GM21737 (cell line): ENCODE results near the gene MYO15B.

Experiments
- ATAC-seq: cut with Tn5 transposase; IDR thresholded peaks from one replicate; pipeline ENCODE4 v1.9.1; 2021; ENCODE audit warnings: mild to moderate bottlenecking, moderate library complexity; ENCODE audit not compliant: unreplicated experiment

The MYO15B gene

DNA sequence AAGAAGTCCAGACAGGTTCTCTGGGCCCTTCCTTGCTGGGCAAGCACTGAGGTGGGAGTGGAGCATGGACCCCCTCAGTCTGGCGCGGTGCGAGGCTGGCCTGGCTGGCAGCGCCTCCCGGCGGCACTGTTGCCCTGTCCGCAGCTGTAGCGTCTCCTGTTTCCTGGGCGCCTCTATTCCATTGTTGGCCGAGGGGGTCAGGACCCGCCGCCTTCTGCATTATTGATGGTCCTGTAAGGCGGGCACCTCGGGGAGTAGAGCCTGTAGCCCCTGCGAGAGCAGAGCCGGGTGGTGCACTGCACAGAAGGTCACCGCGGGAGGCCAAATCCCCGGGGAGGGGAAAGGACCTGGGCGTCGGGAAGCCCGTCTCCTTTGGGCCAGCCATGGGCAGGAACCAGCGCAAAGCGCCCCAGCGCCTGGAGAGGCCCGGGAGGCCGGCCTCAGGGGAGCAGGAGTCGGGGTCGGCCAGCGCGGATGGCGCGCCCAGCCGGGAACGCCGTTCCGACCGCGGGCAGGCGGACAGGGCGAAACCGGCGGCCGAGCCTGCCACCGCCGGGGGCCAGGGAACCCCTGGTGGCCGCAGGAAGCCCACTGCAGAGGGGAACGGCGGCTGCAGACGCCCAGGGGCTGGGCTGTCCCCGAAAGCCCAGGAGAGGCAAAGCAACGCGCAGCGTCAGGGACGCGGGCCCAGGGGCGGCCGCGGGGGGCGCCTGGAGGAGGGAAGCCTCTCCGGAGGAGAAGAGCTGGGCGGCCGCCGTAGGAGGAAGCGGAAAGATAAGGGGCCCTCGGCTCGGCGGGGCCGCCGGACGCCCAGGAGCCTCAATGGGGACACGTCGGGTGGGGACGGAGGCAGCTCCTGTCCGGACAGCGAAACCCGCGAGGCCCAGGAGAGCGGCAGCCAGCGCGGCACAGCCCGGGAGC is at the start of gene MYO15B:
MYO15B (plus strand) TSS at position 126 of the 921 bp plus-strand sequence; CDS start at position 384, 258 bp downstream.
- no peak for ATAC-seq

DNA sequence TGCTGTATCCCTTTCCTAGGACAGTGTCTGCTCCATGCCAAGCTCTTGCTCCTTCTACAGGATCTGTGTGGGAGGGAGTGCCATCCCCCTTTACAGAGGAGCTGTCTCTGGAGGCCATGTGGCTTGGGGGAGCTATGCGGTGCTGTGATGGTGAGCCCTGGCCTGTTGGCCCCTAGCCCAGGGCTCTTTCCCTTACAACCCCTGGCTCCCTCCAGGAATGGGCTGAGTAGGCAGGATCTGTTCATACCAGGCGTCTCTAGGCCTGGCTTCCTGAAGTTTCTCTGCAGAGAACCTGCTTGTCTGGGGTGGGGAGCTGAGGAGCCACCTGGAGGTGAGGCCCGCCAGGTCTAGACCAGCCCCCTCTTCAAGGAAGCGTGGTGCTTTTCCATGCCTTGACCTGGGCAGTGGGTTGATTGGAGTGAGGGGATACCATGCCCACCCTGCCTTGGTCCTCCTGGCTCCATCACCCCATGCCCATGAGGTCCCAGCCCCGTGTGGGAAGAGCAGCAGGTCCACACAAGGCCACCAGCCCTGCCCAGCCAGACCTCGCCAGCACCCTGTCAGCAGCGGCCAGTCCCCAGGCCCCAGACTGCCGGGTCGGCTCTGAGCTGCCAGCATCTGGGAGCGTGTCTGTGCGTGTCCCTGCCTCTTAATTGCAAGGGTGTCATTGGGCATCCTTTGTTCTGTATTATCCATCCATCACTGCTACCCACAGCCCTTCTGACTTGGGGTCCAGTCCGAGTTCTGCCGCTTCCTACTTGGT is 47.5 kb upstream of the MYO15B start:
- ATAC-seq, result no peak

DNA sequence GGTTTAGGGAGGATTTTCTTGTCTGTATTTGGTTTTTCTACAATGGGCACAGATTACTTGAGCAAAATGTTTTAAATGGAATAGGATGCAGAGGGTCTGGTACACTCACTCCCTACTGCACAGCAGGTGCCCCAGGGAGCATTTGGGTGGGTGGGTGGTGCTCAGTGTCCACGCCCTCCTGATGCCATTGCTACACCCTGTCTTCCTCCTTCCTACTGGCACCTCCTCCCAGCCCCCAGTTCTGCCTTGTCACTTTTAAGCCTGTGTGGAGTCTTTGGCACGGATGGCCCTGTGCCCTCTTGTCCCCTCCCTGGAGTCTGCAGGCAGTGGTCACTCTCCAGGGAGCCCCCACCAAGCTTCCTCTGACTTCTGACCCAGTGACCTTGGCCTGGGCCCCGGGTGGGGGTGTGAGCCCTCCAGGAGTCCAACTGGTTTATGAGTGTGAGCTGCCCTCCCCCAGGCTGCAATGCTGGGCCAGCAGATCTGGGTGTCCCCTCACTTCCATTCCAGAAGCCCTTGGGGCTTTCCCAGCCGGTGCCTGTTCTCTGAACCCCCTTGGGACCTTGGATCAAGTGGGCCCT is 46.6 kb upstream of the MYO15B start:
- no peak for ATAC-seq

DNA sequence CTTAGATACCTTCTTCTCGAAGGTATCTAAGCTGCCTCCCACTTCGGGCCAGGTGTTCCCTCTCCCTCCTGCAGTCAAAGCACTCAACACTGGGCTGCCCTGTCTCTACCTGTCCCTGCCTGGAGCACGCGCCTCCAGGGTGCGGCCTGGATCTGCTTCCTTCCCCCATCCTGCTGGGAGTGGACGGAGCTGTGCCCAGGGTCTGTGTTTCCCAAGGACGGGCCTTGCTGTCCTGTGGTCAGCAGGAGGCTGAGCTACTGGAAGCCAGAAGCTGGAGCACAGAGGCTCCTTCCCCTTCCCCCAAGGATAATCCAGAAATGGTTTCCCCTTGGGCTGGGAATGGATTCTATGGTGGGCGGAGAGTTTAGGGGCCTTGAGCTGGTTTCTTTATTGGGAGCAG is 45.4 kb upstream of the MYO15B start:
- no peak for ATAC-seq

DNA sequence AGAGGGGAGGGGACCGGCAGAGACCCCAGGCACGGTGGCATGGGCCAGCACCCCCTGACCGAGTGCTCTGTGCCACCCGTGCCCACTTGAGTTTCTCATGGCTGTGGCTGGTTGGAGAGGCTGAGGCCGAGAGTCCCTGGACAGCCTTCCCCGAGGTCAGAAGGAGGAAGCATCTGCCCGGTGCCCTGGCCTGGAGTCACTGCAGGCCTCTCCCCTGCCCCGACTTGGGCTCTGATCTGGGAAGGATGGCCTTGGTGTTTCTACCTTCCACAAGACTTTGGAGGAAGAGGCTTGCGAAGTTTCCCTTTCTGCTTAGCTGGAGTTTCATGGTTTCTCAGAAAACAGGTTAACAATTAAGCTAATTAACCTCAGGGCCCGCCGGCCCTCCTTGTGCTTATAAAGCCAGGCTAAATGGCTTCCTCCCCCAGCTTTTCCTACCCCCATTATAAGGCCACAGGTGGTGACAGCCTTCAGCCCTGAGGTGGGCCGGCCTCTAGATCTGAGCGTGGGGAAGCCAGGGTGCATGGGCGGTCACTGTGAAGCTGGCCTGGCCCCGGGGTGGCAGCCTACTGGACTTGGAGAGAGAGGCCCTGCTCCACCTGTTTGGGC is 44.8 kb upstream of the MYO15B start:
- ATAC-seq, result no peak

DNA sequence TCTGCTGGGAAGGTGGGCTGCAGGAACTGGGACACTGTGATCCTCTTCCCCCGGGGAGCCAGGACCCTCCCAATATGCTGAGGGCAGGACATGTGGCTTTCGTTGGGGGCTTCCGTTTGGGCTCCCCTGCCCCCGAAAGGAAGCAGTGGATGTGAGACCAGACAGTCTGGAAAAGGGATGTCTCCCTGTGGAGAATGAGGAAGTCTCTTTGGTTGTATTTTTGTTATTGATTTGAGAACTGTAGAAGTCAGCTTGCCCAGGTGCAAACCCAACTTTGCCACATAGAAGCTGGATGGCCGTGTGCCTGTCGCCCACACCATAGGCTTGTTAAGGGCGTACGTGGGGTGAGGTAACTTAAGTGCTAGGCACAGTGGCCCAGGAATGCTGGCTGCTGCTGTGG is 43.4 kb upstream of the MYO15B start:
- ATAC-seq, result no peak

DNA sequence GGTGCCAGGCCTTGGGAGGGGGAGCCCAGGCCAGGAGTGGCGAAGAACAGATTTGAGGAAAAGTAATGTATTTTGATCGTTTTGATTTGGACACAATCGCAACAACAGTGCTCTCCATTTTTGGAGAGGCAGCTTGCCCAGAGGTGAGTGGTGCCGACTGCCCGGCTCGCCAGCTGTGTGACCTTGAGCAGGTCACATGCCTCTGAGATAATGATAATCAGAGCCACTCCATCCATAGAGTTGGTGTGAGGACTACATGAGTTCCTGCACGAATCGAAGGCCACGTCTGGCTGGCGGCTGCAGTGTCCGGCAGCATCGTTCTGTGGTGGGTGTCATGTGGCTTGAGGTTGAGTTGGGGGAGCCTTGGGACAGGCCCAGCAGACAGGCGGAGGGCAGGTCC is 41.4 kb upstream of the MYO15B start:
- no peak for ATAC-seq

DNA sequence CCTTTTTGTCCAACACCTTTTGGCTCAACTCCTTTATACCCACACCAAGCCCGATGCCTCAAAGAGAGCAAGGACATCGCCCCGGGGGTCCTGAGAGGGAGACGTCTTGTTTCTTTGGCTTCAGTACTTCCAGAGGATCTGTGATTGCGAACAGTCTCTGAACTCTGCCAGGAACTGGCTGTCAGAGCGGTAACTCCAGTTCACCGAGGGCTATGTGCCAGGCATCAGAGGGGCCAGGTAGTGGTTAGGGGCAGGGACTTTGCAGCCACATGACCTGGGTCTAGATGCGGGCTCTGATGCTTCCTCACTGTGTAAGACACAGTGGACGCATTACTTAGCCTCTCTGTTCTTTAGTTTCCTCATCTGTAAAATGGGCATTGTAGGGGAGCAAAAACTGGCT is 40.5 kb upstream of the MYO15B start:
- no peak for ATAC-seq

DNA sequence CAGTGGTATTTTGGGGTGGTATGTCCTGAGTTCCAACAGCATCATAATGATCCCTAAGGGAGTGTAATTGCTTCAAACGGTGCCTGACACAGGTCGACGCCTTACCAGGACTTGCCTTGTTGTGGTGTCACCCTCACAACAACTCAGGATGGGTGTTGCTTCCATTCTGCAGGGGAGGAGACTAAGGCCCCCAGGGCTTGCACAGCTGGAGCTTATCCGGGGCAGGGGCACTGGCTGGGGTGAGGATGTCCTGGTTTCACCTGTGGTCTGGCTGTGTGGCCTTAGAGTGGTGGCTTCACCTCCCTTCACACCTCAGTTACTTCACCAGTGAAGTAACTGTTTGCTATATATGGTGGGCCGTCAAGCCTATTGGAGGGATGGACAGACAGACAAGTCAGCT is 38.8 kb upstream of the MYO15B start:
- no peak for ATAC-seq

DNA sequence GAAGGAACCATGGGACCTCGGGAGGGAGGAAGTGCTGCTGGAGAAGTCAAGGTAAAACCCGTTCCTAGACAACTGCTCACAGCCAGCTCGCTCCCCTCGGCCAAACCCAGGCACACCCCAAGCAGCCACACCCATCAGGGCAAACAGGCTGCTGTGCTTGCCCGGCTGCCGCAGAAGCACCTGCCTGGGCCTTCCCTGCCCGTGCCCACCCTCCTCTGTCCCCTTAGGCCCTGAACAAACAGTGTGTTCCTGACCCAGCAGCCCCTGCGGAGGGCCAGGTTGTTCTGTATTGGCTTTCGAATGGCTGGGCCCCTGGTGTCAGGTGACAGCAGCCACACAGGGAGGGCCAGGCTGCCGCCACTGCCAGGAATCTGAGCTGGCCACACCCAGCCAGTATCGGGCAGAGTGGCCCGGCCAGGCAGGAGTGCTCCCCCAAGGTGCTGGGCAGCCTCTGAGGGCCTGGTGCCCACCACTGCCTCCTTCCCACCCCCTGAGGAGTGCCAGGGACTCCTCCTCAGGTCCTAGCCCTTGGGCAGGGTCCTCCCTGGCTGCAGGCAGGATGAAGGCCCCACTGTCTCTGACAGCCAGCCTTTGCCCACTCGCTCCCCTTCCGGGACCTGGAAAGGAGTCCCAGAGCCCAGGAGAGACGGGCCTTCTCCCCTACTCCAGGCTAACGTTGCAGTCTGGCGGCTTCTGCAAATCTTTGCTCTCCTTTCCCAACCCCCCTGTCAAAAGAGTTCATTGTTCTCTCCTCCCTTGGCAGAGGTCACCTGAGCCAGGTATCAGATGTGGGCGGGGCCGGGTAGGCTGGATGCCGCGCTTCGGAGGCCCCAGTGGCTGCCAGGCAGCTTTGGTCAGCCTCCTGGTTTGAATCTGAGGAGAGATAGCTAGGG is 38.1 kb upstream of the MYO15B start:
- no peak for ATAC-seq

DNA sequence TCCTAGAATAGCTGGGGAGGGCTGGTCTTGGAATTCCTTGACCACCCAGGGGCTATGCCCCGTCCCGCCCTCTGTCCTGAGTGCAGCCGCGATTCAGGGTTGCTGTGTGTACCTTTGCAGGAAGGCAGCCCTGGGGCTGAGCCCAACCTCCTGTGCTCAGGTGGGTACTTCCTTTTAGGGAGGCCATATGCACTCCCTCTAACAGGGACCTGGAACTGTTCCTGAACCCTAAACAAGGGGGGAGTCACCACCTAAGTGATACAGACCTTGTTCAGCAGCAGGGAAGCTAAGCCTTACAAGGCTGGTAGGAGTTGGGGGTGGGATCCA is 37.5 kb upstream of the MYO15B start:
- ATAC-seq, result no peak

DNA sequence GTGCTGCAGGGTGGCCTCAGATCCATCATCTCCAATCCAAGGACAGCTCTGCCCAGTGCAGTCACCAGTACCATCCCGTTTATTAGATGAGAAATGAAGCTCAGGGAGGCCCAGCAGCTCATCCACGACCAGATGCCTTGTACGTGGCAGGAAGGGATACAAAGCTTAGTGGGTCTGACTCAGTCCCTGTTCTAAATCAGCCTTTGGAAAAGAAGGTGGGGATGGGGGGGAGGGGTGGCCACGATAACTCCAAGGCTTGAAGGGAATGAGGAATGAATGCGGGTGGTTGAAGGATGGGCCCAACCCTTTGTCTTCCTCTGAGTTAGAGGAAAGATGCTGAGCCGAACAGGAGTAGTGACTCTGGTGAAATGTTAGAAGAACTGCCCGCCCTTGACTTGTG is 36.3 kb upstream of the MYO15B start:
- ATAC-seq, result no peak

DNA sequence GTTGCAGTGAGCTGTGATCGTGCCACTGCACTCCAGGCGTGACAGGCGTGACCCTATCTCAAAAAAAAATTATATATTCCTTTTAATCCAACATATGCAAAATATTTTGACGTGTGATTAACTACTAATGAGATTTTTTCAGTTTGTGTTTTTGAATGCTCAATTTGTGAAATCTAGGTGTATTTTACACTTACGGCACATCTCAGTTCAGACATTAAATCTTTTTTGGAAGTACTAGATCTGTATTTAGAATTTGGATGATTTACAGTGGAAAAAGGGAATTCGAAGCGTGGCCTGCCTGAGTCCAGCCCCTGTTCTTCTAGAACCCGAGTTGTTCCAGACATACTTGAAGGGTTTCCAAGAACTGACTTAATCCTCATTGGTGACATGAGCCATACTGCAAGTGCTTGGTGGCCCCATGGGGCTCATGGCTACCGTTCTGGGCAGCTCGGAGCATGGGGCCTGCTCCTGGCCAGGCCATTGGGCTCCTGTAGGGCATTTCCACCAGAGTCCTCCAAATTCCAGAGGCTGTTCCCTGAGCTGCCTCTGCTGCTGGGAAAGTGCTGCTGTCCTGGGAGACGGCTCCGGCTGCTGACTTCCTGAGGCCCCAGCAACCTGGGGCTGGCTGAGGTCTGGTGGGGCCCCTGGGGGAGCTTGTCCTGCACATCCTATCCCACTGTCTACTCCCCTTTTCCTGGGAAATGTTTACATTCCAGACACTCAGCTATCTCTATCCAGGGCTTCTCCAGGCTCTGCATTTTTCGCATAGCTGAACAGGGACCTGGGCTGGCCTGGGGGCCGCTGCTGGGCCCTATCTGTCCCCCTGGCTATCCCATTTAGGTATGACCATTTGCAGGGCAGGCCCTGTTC is 34.9 kb upstream of the MYO15B start:
- no peak for ATAC-seq

DNA sequence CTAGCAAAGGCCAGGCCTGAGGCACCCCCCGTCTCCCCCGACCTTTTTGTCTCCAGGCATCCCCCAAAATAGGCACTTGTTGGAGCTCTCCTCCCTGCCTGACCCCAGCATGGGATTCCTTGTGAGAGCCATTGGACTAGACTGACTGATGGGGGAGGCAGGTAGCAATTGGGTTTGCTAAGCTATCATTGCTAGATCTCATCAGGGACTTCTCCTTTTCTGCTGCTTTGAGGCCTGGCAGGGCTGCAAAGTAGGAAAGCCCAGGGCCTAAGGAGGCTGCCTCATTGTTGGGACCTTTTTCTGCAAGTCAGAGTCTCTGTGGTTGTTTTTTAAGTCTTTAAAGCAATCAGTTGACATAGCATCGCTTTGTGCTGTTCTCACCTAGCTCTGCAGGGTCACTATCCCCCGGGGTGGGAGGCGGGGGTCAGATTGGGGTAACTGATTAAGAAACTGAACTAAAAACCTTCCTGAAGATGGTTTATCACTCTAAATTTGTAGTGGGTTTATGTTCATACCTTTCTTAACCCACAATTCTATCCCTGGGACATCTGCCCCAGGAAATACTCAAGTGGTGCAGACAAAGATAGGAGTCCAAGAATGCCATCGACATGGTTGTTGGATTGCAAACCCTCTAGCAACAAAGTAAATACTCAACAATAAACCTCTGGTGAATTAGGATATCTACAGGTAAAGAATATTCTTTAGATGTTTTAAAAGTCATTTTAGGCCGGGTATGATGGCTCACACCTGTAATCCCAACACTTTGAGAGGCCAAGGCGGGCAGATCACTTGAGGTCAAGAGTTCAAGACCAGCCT is 34.1 kb upstream of the MYO15B start:
- ATAC-seq, result no peak

DNA sequence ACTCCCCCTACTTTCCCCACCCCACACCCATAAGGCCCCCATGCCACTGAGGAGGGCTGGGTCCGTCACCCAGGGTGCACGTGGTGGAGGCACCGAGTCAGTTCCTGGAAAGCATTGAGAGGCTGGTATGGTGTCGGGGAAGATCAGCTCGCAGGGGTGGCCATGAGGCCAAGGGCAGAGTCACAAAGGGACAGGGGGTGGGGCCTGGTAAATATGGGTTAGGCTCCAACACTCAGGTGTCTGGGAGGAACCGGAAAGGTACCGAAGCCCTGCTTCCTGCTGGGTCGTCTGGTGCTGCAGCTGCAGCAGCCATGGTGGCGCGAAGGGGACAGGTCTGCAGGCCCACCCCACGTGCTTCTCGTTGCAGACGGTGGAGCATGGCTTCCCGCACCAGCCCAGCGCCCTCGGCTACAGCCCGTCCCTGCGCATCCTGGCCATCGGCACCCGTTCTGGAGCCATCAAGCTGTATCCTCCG is 31.9 kb upstream of the MYO15B start:
- ATAC-seq, result no peak

DNA sequence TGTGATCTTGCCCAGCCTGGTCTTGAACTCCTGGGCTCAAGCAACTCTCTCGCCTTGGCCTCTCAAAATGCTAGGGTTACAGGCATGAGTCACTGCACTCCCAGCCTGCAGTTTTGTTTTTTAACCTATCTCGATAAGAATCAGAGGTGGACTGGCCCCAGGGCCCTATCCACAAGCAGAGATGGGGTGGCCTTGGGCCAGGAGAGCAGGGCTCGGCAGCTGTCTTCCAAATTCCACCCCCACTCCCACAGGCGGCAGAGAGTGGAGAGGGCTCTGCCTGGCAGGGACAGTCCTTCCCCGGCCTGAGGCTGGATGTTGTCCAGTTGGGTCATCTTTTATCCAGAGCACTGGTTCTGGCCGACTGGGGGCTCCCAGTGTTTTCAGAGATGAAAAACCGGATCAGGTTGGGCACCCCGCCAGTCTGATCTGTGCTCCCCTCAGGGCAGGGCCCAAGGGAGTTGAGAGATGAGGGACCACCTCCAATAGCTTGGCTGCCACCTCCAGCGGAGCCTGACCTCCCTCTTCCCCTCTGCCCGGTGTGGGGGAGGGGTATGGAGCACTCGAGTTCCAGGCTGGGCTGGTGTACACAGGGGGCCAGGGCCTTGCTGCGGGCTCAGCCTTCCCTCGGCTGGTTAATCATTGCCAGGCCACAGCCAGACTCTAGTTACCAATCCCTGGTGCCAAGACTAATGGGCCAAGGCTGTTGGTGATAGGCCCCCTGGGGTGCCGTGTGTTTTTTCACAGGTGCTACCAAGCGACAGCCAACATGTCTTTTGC is 30.3 kb upstream of the MYO15B start:
- no peak for ATAC-seq

DNA sequence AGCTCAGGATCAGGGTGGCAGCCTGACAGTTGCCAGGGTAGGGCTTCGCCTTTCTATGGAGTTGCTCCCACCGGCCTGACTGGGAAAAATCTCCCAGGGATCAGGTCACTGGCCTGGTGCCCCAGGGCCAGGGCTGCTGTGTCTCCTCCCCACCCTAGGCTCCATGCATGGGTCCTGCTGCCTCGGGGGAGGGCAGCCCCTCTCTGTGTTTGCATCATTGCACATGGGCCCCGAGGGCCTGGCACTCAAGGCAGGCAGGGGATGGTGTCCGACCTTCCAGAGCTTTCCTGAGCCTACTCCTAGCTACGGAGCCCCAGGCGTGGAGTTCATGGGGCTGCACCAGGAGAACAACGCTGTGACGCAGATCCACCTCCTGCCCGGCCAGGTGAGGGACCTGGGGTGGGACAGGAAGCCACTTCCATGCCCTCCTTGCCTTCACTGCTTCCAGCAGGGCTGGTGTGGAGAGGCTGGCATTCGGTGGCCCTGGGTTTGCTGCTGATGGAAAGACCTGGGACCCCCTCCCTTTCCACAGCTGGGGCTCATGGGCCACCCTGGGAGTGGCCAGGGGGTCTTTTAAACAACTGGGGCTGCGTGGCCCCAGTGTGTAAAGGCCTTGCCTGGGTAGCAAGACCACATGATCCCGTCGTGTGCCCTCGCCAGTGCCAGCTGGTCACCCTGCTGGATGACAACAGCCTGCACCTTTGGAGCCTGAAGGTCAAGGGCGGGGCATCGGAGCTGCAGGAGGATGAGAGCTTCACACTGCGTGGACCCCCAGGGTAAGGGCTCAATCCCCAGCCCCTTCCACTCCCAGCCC is 29.5 kb upstream of the MYO15B start:
- ATAC-seq, result no peak
